GM19467 (cell line): ENCODE measurements around the gene PRXL2A.

ENCODE experiments used
- ATAC-seq: cut with Tn5 transposase; IDR thresholded peaks from one replicate; pipeline ENCODE4 v1.9.1; 2021; ENCODE audit warnings: mild to moderate bottlenecking, moderate library complexity; ENCODE audit not compliant: unreplicated experiment

The PRXL2A gene

GRCh38 chr10:80460399-80461207, 52.3 kb downstream of the PRXL2A start:
- ATAC-seq = no peak

- no peak for ATAC-seq
Measured at GRCh38 chr10:80461208-80462183, 53.1 kb downstream of the PRXL2A start.

GRCh38 chr10:80462299-80462980, 54.1 kb downstream of the PRXL2A start:
- ATAC-seq = no peak

- ATAC-seq = no peak
Measured at GRCh38 chr10:80462981-80463741, 54.8 kb downstream of the PRXL2A start.

GRCh38 chr10:80463868-80464267, 55.5 kb downstream of the PRXL2A start:
- ATAC-seq = no peak

GRCh38 chr10:80464557-80465450, 56.5 kb downstream of the PRXL2A start:
- no peak for ATAC-seq

- ATAC-seq = no peak
Measured at GRCh38 chr10:80465451-80465835, 57.1 kb downstream of the PRXL2A start.

- ATAC-seq = no peak
Measured at GRCh38 chr10:80465839-80466590, 57.7 kb downstream of the PRXL2A start.

GRCh38 chr10:80466724-80467326, 58.5 kb downstream of the PRXL2A start:
- no peak for ATAC-seq

- no peak for ATAC-seq
Measured at GRCh38 chr10:80468002-80468401, 59.7 kb downstream of the PRXL2A start.

- no peak for ATAC-seq
Measured at GRCh38 chr10:80468806-80469421, 60.6 kb downstream of the PRXL2A start.

GRCh38 chr10:80470266-80470665, 61.9 kb downstream of the PRXL2A start:
- no peak for ATAC-seq

- no peak for ATAC-seq
Measured at GRCh38 chr10:80471001-80471400, 62.6 kb downstream of the PRXL2A start.

- peak; percentile 49 for ATAC-seq
Measured at GRCh38 chr10:80471715-80472233, 63.4 kb downstream of the PRXL2A start.

- ATAC-seq = peak; percentile 87
Measured at GRCh38 chr10:80472234-80473095, 64.1 kb downstream of the PRXL2A start.

GRCh38 chr10:80473096-80473657, 64.8 kb downstream of the PRXL2A start:
- ATAC-seq = no peak
